GM12878 (cell line): ENCODE results near the gene ACTL6B.

Experiments
- CREB1 ChIP-seq: IDR thresholded peaks from 2 replicates; pipeline ENCODE4 v1.6.1; 2012; ENCODE audit warnings: low read depth, mild to moderate bottlenecking, inconsistent platforms
- EED ChIP-seq: sonication (generic); IDR thresholded peaks from 2 replicates; pipeline ENCODE4 v1.6.1; 2016; ENCODE audit warnings: antibody characterized with exemption, low read depth
- EP300 ChIP-seq, 2 experiments: fragments of 150-350 bp in 1 of 2; IDR thresholded peaks; 2 replicates each; pipeline ENCODE4 v1.6.1; 2011 to 2012; ENCODE audit warnings: low read depth in 2 of 2, low read length in 2 of 2, borderline replicate concordance in 1 of 2, improper control_type of control experiment in 1 of 2, inconsistent platforms in 1 of 2; ENCODE audit not compliant: control insufficient read depth in 1 of 2
- EZH2 ChIP-seq: IDR thresholded peaks from 2 replicates; pipeline ENCODE4 v1.6.1; 2012; ENCODE audit warnings: low read depth, mild to moderate bottlenecking, control low read depth, inconsistent platforms, low read length, borderline replicate concordance; ENCODE audit not compliant: control insufficient read depth
- NFYA ChIP-seq: IDR thresholded peaks from 2 replicates; pipeline ENCODE4 v1.6.1; 2011; ENCODE audit warnings: low read depth, mild to moderate bottlenecking, low read length, improper control_type of control experiment, borderline replicate concordance
- POLR2AphosphoS5 ChIP-seq: IDR thresholded peaks from 2 replicates; pipeline ENCODE4 v1.6.1; 2011; ENCODE audit warnings: mild to moderate bottlenecking, low read length, inconsistent platforms
- SMARCA5 ChIP-seq: fragments of 450-650 bp; IDR thresholded peaks from 2 replicates; pipeline ENCODE4 v1.6.1; 2017; ENCODE audit warnings: mild to moderate bottlenecking
- SP1 ChIP-seq: IDR thresholded peaks from one replicate; pipeline ENCODE4 v1.6.1; 2011; ENCODE audit warnings: low read depth, low read length
- SREBF2 ChIP-seq: IDR thresholded peaks from 2 replicates; pipeline ENCODE4 v1.6.1; 2012; ENCODE audit warnings: mild to moderate bottlenecking, low read length
- ZNF274 ChIP-seq: IDR thresholded peaks from one replicate; pipeline ENCODE4 v1.8.0; 2011; ENCODE audit not compliant: insufficient read length, insufficient read depth
- TF ChIP-seq, protein P1 (sequence below), 3 experiments: IDR thresholded peaks in 2 of 3; conservative IDR thresholded peaks in 1 of 3; 2 replicates each; pipeline ENCODE4 v1.5.1; 2011; ENCODE audit warnings: low read depth in 3 of 3, low read length in 3 of 3, mild to moderate bottlenecking in 3 of 3, control low read depth in 2 of 3, moderate library complexity in 2 of 3, inconsistent platforms in 1 of 3, mixed read lengths in 1 of 3; ENCODE audit not compliant: control insufficient read depth in 2 of 3, insufficient read depth in 1 of 3; ENCODE audit errors: extremely low read depth in 1 of 3
- TF ChIP-seq, protein P2 (sequence below): IDR thresholded peaks from 2 replicates; pipeline ENCODE4 v1.6.1; 2011; ENCODE audit warnings: borderline replicate concordance, low read depth, mild to moderate bottlenecking, moderate library complexity, low read length; ENCODE audit not compliant: insufficient read depth, poor library complexity, severe bottlenecking

DNA sequence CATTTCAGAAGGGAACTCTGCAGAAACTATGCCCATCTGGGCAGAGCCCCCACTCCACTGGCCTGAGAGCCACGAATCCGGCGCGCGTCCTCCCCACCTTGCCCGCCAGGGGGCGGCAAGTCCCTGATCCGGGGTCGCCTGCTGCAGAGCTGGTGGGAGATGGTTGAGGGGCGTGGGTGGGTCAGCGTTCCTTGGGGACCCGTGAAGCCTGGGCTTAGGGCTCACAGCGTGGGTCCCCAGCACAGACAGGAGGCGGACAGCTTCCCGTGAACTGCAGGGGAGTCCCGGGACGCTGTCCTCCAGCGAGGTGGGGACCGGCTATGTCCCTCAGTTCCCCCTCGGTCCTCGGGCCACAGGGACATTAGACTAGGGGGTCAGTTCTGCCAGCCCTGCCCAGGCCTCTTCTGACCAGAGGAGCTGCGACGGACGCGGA is 49.1 kb upstream of the ACTL6B start:
- TF ChIP-seq, protein P1, sequence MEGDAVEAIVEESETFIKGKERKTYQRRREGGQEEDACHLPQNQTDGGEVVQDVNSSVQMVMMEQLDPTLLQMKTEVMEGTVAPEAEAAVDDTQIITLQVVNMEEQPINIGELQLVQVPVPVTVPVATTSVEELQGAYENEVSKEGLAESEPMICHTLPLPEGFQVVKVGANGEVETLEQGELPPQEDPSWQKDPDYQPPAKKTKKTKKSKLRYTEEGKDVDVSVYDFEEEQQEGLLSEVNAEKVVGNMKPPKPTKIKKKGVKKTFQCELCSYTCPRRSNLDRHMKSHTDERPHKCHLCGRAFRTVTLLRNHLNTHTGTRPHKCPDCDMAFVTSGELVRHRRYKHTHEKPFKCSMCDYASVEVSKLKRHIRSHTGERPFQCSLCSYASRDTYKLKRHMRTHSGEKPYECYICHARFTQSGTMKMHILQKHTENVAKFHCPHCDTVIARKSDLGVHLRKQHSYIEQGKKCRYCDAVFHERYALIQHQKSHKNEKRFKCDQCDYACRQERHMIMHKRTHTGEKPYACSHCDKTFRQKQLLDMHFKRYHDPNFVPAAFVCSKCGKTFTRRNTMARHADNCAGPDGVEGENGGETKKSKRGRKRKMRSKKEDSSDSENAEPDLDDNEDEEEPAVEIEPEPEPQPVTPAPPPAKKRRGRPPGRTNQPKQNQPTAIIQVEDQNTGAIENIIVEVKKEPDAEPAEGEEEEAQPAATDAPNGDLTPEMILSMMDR (IDR thresholded peaks at IDR 0.05 in 2 of 3, conservative IDR thresholded peaks at IDR 0.05 in 1 of 3; ENCODE audit: control insufficient read depth in 2 of 3, extremely low read depth in 1 of 3, insufficient read depth in 1 of 3, low read depth in 3 of 3, low read length in 3 of 3), result peak; percentile 81 to 98 (median 94)
- TF ChIP-seq EP300 (IDR thresholded peaks at IDR 0.05; ENCODE audit: borderline replicate concordance in 1 of 2, control insufficient read depth in 1 of 2, low read depth in 2 of 2, low read length in 2 of 2), result no peak
- peak; percentile 94 for TF ChIP-seq SMARCA5
- TF ChIP-seq POLR2AphosphoS5, result 0 out of 2 replicates have a peak, but pooled peaks have one; percentile 6
- TF ChIP-seq EED, result peak; percentile 9; the same call in 1 of the 2 replicates
- no peak for TF ChIP-seq EZH2
- TF ChIP-seq SP1, result no peak
- TF ChIP-seq SREBF2, result no peak
- TF ChIP-seq, protein P2, sequence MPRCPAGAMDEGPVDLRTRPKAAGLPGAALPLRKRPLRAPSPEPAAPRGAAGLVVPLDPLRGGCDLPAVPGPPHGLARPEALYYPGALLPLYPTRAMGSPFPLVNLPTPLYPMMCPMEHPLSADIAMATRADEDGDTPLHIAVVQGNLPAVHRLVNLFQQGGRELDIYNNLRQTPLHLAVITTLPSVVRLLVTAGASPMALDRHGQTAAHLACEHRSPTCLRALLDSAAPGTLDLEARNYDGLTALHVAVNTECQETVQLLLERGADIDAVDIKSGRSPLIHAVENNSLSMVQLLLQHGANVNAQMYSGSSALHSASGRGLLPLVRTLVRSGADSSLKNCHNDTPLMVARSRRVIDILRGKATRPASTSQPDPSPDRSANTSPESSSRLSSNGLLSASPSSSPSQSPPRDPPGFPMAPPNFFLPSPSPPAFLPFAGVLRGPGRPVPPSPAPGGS, result no peak
- no peak for TF ChIP-seq CREB1
- no peak for TF ChIP-seq ZNF274
- no peak for TF ChIP-seq NFYA
